NCI-H82 treated with DMSO at 0.1 percent for 48 hours (cell line): ENCODE results near the gene SYS1.
"Not testable (repeated sequence)": the region's sequence is repeated elsewhere in the genome, so short reads cannot be mapped to it uniquely, and the experiment has no call there.

Experiments
- DNase-seq: peaks from one replicate; lab custom pipeline; 2025; ENCODE audit not compliant: unreplicated experiment; lab: John Stamatoyannopoulos, UW

Gene SYS1

GRCh38 chr20:45339799-45340198, 23.2 kb upstream of the SYS1 start:
- no peak for DNase-seq

GRCh38 chr20:45340236-45340847, 22.6 kb upstream of the SYS1 start:
- no peak for DNase-seq

GRCh38 chr20:45340951-45341350, 22.0 kb upstream of the SYS1 start:
- DNase-seq = no peak

GRCh38 chr20:45341579-45341938, 21.4 kb upstream of the SYS1 start:
- no peak for DNase-seq

DNA sequence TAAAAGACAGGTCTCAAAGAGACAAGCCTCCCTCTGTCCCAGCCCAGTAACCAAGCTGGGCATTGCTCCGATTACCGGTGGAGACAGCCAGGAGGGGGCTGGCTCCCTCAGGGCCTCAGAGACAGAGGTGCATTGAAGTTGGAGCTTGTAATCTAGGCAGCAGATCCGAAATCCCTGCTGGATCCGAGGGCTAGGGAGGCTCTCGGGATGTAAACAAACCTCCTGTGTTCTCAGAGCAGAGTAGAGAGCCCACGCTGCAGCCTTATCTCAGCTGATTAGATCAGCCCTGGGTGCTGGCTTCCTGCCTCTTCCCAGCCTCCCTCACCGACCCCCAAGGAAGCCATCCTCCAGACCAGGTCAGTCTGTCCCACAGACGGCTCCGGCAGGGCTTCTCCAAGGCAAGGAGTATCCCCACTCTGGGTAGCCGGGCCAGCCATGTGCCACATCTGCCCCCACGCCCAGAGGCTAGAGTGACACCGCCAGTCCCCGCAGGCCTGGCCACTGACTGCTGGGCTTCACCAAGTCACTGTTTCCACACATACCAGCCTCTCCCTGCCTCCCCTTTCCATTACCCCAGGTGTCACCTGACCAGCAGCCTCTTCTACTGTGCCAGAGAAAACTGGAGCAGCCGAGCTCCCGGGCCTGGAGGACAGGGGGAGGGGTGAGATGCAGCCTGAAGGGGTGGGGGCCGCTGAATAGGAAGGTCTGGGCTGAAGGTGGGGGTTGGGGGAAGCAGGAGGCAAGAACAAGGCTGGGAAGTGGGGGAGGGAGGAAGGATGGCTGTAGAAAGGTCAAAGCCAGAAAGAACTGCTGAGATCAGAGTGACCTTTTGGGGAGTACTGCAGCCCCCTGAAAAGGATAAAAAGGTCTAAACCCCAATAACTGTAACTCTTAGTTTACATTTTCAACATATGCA, 20.8 kb upstream of the SYS1 start:
- peak; percentile 61 for DNase-seq

GRCh38 chr20:45342855-45343531, 20.0 kb upstream of the SYS1 start:
- no peak for DNase-seq

DNA sequence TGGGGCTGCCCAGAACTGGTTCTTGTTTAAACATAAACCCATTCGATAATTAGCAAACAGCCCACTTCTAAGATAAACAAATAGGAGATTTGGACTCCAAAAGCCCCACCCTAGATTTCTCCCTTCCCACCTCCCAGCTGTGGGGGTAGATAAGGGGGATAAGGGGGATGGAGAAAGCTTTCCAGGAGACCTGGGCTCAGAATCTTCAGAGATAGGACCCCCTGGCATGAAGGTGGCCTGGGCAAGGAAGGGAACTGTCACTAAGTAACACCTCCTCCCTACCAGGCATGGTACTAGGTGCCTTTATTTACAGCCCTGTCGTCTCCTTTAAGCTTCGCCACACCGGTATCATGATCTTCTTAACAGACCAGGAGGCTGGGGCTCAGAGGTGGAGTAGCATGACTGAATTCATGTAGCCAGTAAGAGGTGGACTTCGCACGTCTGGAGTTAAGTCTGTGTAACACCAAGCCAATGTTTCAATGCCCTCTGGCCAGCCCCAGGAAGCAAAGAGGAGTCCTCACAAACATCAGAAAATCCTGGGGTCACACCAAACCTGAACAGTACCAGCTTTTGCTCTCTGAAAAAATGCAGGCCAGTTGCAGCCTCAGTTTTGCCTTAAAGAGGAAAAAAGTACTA, 19.3 kb upstream of the SYS1 start:
- DNase-seq = peak; percentile 65

DNA sequence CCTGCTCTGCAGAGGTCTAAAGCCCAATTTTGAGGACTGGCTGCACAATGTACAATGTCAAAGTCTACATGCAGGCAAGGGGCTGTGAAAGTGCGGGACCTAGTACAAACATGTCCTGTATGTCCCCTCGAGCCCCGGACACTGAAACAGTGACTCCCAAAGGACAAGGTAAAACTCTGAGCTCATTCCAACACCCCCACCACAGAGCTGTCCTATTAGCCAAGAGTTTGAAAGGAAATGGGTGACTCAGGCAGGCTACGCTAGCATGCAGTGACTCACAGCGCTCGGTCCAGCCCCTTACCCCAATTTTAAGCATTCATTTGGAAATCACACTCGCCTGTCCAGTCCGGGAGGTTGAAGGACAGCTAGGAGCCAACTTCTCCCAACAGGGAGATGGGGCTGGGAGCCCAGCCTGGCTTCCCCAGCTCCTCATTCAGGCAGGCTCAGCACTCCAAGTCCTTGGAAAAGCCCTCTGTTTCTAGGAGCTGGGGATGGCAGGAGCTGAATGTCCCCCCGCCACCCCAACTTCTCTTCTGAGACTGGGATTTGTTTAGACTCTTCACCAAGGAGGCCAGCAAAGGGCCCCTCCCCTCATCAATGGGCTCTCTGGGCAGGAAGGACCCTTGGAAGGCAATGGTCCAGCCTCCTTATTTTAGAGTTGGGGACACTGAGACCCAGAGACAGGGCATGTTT, 18.6 kb upstream of the SYS1 start:
- no peak for DNase-seq

GRCh38 chr20:45345104-45345936, 17.6 kb upstream of the SYS1 start:
- DNase-seq = peak; percentile 34

DNA sequence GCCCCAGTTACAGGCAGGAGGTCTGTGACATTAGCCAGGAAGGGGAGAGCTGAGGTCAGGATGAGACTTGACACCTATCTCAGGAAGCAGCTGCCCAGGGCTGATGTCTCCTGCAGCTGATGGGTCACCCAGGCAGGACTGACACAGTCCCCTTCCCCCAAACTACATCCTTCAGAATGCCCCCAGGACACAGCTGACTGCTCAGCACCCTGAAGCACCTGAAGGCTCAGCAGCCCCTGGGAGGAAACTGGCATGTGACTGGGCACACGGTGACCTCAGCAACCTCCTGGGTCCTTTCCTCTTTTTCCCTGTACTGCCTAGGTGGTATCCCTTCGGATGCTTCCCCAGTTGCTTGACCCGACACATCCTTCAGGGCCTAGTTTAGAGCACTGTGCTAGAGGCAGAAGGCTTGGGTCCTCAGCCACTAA, 16.7 kb upstream of the SYS1 start:
- DNase-seq = no peak

DNA sequence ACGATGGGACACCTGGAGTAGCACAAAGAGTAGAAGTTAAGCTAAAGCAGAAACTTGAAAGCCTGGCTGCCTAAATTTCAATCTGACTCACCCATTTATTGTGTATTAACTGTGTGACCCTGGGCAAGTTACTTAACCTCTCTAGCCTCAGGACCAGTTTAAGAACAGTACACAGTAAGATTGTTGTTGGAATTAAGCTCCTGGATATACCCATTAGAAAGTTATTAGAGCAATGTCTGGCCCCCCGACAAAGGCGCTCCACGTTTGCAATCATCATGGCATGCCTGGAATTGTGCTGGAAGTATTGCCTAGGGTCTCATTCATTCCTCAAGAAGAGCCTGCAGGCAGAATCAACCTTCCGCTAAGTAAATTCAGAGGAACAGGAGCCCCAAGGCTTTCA, 16.1 kb upstream of the SYS1 start:
- no peak for DNase-seq

DNA sequence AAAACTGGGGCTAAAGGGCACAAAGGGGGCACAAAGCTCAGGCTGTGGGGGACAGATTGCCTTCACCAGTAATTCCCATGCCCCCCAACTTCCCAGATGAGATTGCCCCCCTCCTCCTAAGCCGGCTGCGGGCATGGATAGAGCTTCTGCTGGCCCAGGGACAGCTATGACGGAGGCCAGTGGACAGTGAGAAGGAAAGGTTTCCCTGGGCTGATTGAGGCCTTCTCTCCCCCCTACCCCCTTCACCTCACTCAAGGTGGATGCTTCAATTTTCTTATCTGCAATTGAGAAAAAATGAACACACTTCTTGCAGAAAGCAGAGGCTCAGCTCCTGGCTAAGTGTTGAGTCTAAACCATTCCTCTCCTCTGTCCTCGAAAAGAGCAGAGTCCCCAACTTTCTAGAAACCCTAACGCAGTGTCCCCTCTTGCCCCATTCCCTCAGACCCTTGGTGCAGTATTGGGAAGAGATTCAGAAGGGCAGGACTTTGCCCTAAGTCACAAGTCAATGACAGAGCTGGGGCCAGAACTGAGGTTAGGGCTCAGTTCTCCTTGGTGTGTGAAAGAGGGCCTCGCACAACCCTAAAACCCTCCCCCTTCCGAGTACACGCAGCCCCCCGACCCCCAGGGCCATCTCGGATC, 15.5 kb upstream of the SYS1 start:
- DNase-seq = no peak

DNA sequence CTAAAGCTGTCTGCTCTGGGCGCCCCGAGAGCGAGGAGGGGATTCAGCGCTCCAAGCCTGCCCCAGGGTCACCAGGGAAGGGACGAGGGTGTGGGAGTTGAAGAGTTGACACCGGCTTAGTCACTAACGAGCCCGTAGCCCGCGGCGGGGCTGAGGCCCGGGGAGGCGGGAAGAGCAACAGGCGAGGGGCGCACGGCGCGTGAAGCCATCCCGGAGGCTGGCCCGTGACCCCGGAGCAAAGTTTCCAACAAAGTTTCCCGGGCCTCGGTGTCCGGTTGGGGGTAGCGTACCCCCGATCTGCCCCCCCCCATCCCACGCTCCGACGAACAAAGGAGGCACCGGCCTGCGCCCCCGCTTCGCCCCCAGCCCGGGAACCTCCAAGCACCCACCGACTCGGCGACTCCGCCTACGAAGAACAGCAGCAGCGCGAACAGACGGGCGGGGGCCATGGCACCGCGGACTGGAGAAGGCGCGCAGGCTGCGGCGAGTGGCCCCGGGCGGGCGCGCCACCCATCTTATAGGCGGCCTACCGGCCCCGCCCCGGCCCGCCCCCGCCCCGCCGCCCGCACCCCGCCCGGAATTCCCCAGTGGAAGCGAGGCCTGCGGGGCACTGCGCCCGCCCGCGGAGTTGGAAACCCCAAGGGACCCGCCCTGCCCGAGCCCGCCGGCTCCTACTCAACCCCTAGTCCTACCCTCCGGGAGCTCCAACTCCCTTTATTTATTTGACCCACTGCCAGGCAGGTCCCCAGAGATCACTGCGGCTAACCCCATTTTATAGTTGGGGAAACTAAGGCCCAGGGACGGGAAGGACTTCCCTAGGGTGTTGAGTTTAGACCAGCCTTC, 14.8 kb upstream of the SYS1 start, which contains the start of gene SDC4:
SDC4 (minus strand) TSS at position 489 of the 843 bp plus-strand sequence; CDS start at position 449, 40 bp downstream.
- DNase-seq = peak; percentile 23

DNA sequence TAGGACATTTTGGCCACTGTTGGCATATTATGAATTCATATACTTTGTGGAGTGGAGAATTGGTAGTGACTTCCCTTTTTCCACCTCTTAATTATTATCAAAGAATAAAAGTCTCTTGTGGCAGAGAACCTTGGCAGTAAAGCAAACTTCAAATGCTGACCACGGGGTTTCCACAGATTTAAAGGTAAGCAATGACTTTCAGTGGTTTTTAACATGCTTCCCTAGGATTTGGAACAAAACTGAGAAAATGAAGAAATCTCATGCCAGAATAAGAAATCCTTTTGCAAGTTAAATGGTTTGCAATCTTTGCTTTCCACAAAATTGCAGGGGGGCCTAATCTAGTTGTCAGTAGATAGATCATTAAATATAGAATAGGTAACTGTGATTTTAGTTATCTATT, 12.7 kb upstream of the SYS1 start:
- DNase-seq = no peak

DNA sequence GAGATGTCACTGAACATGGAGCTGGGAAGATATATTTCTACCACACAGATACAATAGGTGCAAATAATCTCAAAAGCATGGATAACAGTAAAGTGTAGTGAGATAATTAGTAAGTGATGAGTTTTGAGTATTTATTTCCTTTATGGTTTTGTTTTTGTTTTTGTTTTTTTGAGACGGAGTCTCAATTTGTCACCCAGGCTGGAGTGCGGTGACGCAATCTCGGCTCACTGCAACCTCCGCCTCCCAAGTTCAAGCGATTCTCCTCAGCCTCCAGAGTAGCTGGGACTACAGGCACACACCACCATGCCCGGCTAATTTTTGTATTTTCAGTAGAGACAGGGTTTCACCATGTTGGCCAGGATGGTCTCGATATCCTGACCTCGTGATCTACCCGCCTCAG, 12.2 kb upstream of the SYS1 start:
- DNase-seq = not testable (repeated sequence)

DNA sequence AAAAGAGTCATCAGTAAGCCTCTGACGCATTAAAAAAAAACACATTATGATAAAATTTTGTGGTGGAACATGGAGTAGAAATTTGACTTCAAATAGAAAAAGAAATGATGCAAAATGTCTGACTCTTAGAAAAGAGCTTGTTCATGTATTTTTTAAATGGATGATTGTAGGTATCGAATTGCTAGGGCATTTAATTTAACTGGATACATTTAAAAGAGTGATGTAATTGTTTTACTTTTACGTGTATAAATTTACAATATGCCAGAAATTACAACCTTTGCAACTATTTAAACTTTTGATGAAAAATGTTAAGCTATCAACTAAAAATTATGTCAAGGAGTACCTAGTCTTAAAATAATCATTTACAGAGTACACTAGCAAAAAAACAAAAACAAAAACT, 10.2 kb upstream of the SYS1 start:
- DNase-seq = no peak

DNA sequence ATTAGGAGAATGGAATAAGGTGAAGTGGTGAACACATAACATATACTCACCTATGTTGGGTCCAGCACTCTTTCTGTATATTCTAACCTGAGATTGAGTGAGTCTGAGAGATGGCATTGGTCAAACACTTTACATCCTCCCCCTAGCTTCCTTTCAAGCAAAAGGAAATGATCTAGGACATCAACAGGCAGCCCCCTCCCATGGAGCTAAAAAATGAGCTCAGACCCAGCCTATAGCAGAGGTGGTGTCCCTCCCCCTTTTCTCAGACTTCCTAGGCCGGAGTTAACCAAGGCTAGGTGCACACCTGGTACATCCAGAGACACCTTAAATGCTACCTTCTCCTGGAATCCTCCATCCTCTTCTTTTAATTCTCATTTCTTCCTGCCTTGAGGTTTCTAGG, 9.2 kb upstream of the SYS1 start:
- DNase-seq = no peak

GRCh38 chr20:45354423-45355208, 8.3 kb upstream of the SYS1 start:
- DNase-seq = no peak
